Muscle layer of duodenum (tissue), 2 donors: ENCODE measurements around the gene MRPL12.

Experiments
- H3K27ac ChIP-seq: one replicate; pipeline ENCODE4 v1.7.0; 2013; ENCODE audit warnings: mild to moderate bottlenecking, low read length
- H3K27me3 ChIP-seq: one replicate; pipeline ENCODE4 v1.7.0; 2013; ENCODE audit warnings: low read depth, mild to moderate bottlenecking, control low read depth, low read length
- H3K36me3 ChIP-seq, 2 donors: one replicate each; pipeline ENCODE4 v1.7.0; 2013; ENCODE audit warnings: low read length in 2 of 2, control low read depth in 1 of 2, mild to moderate bottlenecking in 1 of 2; ENCODE audit not compliant: insufficient read depth in 2 of 2, control insufficient read depth in 1 of 2
- H3K4me1 ChIP-seq, 2 donors: one replicate each; pipeline ENCODE4 v1.7.0; 2013; ENCODE audit warnings: low read length in 2 of 2, mild to moderate bottlenecking in 2 of 2, control low read depth in 1 of 2, moderate library complexity in 1 of 2; ENCODE audit not compliant: insufficient read depth in 2 of 2, control insufficient read depth in 1 of 2
- H3K4me3 ChIP-seq, 2 donors: one replicate each; pipeline ENCODE4 v1.7.0; 2013; ENCODE audit warnings: low read length in 2 of 2, low read depth in 1 of 2, mild to moderate bottlenecking in 1 of 2
- H3K9me3 ChIP-seq, 2 donors: one replicate each; pipeline ENCODE4 v1.7.0; 2013; ENCODE audit warnings: low read length in 2 of 2, control low read depth in 1 of 2, mild to moderate bottlenecking in 1 of 2; ENCODE audit not compliant: control insufficient read depth in 1 of 2
- donor health status: healthy.

MRPL12 gene

GRCh38 chr17:81705518-81706231 is 2.5 kb downstream of the MRPL12 start:
- no peak overlapping the region for H3K27ac ChIP-seq
- peaks cover 12 to 34% of the 10 kb centered on the region in 2 donors for H3K36me3 ChIP-seq
- no peaks in the 10 kb centered on the region for H3K9me3 ChIP-seq
- no peak overlapping the region for H3K4me3 ChIP-seq
- peaks cover 23 to 36% of the 10 kb centered on the region in 2 donors for H3K4me1 ChIP-seq
- no peaks in the 10 kb centered on the region for H3K27me3 ChIP-seq

- H3K4me1 ChIP-seq: peaks cover 26 to 36% of the 10 kb centered on the region in 2 donors
- no peak overlapping the region for H3K27ac ChIP-seq
- peaks cover 7 to 29% of the 10 kb centered on the region in 2 donors for H3K36me3 ChIP-seq
- no peaks in the 10 kb centered on the region for H3K27me3 ChIP-seq
- no peak overlapping the region for H3K4me3 ChIP-seq
- H3K9me3 ChIP-seq: no peaks in the 10 kb centered on the region
These were observed 3.1 kb downstream of the MRPL12 start for GRCh38 chr17:81706232-81706611.

- Histone ChIP-seq H3K36me3 (peaks cover 7 to 29% of the 10 kb centered on the region in 2 donors), H3K4me3 (no peak overlapping the region), H3K27ac (no peak overlapping the region), H3K9me3 (no peaks in the 10 kb centered on the region), H3K27me3 (no peaks in the 10 kb centered on the region), H3K4me1 (peaks cover 22 to 35% of the 10 kb centered on the region in 2 donors)
These were observed 3.8 kb downstream of the MRPL12 start for GRCh38 chr17:81706757-81707624.

GRCh38 chr17:81707725-81708646 is 4.8 kb downstream of the MRPL12 start:
- Histone ChIP-seq H3K9me3 (no peaks in the 10 kb centered on the region), H3K4me3 (no peak overlapping the region), H3K36me3 (peaks cover 7 to 29% of the 10 kb centered on the region in 2 donors), H3K27ac (no peak overlapping the region), H3K27me3 (no peaks in the 10 kb centered on the region), H3K4me1 (peaks cover 22 to 34% of the 10 kb centered on the region in 2 donors)

- H3K27ac ChIP-seq: no peak overlapping the region
- no peaks in the 10 kb centered on the region for H3K27me3 ChIP-seq
- no peaks in the 10 kb centered on the region for H3K9me3 ChIP-seq
- peaks cover 22 to 36% of the 10 kb centered on the region in 2 donors for H3K4me1 ChIP-seq
- H3K4me3 ChIP-seq: no peak overlapping the region
- H3K36me3 ChIP-seq: peaks cover 7 to 29% of the 10 kb centered on the region in 2 donors
These were observed 5.6 kb downstream of the MRPL12 start for GRCh38 chr17:81708739-81709185.

- Histone ChIP-seq H3K4me1 (peaks cover 14 to 27% of the 10 kb centered on the region in 2 donors), H3K27ac (no peak overlapping the region), H3K9me3 (no peaks in the 10 kb centered on the region), H3K36me3 (peaks cover 2 to 24% of the 10 kb centered on the region in 2 donors), H3K4me3 (peak overlapping the region; percentile 45 to 79), H3K27me3 (no peaks in the 10 kb centered on the region)
These were observed 7.5 kb downstream of the MRPL12 start for GRCh38 chr17:81710514-81711308.

GRCh38 chr17:81711814-81712467 is 8.8 kb downstream of the MRPL12 start, which contains the start of gene SLC25A10:
TSS of gene SLC25A10 (plus strand) at chr17:81712284. CDS start at chr17:81712427, 143 bp downstream.
- Histone ChIP-seq H3K36me3 (peaks cover 0 to 14% of the 10 kb centered on the region in 2 donors), H3K27ac (no peak within 1 kb of the TSS), H3K9me3 (no peaks in the 10 kb centered on the region), H3K4me1 (peaks cover 14 to 27% of the 10 kb centered on the region in 2 donors), H3K4me3 (peak within 1 kb of the TSS; percentile 57 to 79), H3K27me3 (no peaks in the 10 kb centered on the region)

GRCh38 chr17:81712468-81713003 is 9.4 kb downstream of the MRPL12 start:
- Histone ChIP-seq H3K4me1 (peaks cover 14 to 27% of the 10 kb centered on the region in 2 donors), H3K36me3 (peaks cover 0 to 8% of the 10 kb centered on the region in 2 donors), H3K4me3 (peak overlapping the region; percentile 57 to 79), H3K27ac (no peak overlapping the region), H3K27me3 (no peaks in the 10 kb centered on the region), H3K9me3 (no peaks in the 10 kb centered on the region)

GRCh38 chr17:81713004-81713555 is 9.9 kb downstream of the MRPL12 start:
- Histone ChIP-seq H3K27ac (no peak overlapping the region), H3K27me3 (no peaks in the 10 kb centered on the region), H3K9me3 (no peaks in the 10 kb centered on the region), H3K4me3 (peak overlapping the region; percentile 57 to 79), H3K36me3 (peaks cover 0 to 2% of the 10 kb centered on the region in 2 donors), H3K4me1 (peaks cover 14 to 27% of the 10 kb centered on the region in 2 donors)
